Vein endothelial cell (primary cell): Measurements from ENCODE around the gene KCMF1. TPM values are rescaled to one million over a fixed set of nuclear protein-coding genes. Genes with fewer than 3 reads are reported as not detected.

ENCODE experiments used
- small RNA-seq: library from RNA; depleted of rRNA; stranded (forward); fragments of <200 nt; gene quantifications from one replicate; pipeline ENCODE3, GENCODE V24; 2012
- total RNA-seq: library from RNA; depleted of rRNA; stranded (reverse); fragments of >200 nt; gene quantifications from 2 replicates; pipeline ENCODE4 v1.2.3, GENCODE V29; 2012

KCMF1 gene
- total RNA-seq: 65.0 and 102 TPM in 2 replicates

GRCh38 chr2:84970868-84971509, at the start of gene KCMF1:
Gene KCMF1 (plus strand): TSS chr2:84971161. CDS start chr2:84971452, 291 bp downstream.

Small RNA genes lying within 50 kb of the gene (small RNA-seq; reads per million reads assigned to genes)
- gene AC078974.1: not detected

Other genes with a start within 250 kb of the KCMF1 start
- 1.1 and 2.0 TPM in 2 replicates for gene TRABD2A, start 90.1 kb upstream of the KCMF1 start, total RNA-seq
- 4,776 and 6,210 TPM in 2 replicates for gene TMSB10, start 65.5 kb upstream of the KCMF1 start, total RNA-seq
- 6.2 and 8.3 TPM in 2 replicates for gene TCF7L1, start 162.2 kb downstream of the KCMF1 start, total RNA-seq